DOHH2 (cell line): ENCODE results near the gene ANKRD26.

Experiments used
- H3F3A ChIP-seq: fragments of 200-600 bp; sonication (generic), shearing (Covaris generic); 2 replicates; pipeline ENCODE4 v1.6.0; 2016; ENCODE audit warnings: antibody characterized with exemption, mild to moderate bottlenecking; ENCODE audit not compliant: control insufficient read depth, insufficient read depth
- H3K27ac ChIP-seq: fragments of 200-600 bp; sonication (generic); 2 replicates; pipeline ENCODE4 v1.5.1; 2014; ENCODE audit warnings: low read depth, mild to moderate bottlenecking, low read length, moderate library complexity
- H3K27me3 ChIP-seq: fragments of 200-600 bp; sonication (generic); 2 replicates; pipeline ENCODE4 v1.6.1; 2014; ENCODE audit warnings: mild to moderate bottlenecking, low read length, mixed read lengths; ENCODE audit not compliant: control insufficient read depth
- H3K36me3 ChIP-seq: fragments of 200-600 bp; sonication (generic); 2 replicates; pipeline ENCODE4 v1.6.1; 2014; ENCODE audit warnings: mild to moderate bottlenecking, low read length, moderate library complexity, mixed read lengths; ENCODE audit not compliant: control insufficient read depth
- H3K4me1 ChIP-seq: fragments of 200-600 bp; sonication (generic); 2 replicates; pipeline ENCODE4 v1.6.1; 2014; ENCODE audit warnings: mild to moderate bottlenecking, low read length, mixed read lengths; ENCODE audit not compliant: control insufficient read depth
- H3K4me2 ChIP-seq: fragments of 200-600 bp; sonication (generic); 2 replicates; pipeline ENCODE4 v1.6.0; 2014; ENCODE audit warnings: mild to moderate bottlenecking, low read length, moderate library complexity
- H3K4me3 ChIP-seq: fragments of 200-600 bp; sonication (generic); 2 replicates; pipeline ENCODE4 v1.5.1; 2014; ENCODE audit warnings: mild to moderate bottlenecking, low read length, mixed read lengths
- H3K79me2 ChIP-seq: fragments of 200-600 bp; sonication (generic); 2 replicates; pipeline ENCODE4 v1.6.1; 2014; ENCODE audit warnings: mild to moderate bottlenecking, low read length, mixed read lengths; ENCODE audit not compliant: control insufficient read depth
- H3K9me2 ChIP-seq: fragments of 200-600 bp; sonication (generic); replicated peaks from 2 replicates; pipeline ENCODE4 v1.6.1; 2014; ENCODE audit warnings: mild to moderate bottlenecking, low read length, mixed read lengths; ENCODE audit not compliant: control insufficient read depth
- H3K9me3 ChIP-seq: fragments of 200-600 bp; sonication (generic); 2 replicates; pipeline ENCODE4 v1.6.1; 2014; ENCODE audit warnings: antibody characterized with exemption, low read length, mixed read lengths; ENCODE audit not compliant: control insufficient read depth, insufficient read depth
- H4K20me1 ChIP-seq: fragments of 200-600 bp; sonication (generic); 2 replicates; pipeline ENCODE4 v1.6.0; 2014; ENCODE audit warnings: low read depth, mild to moderate bottlenecking, antibody characterized with exemption, low read length, moderate library complexity; ENCODE audit not compliant: control insufficient read depth, insufficient read depth
- CTCF ChIP-seq: fragments of 200-600 bp; sonication (generic); IDR thresholded peaks from one replicate; pipeline ENCODE4 v1.5.1; 2014; ENCODE audit warnings: antibody characterized with exemption, mild to moderate bottlenecking, low read depth, low read length; ENCODE audit not compliant: poor library complexity, severe bottlenecking
- EZH2phosphoT487 ChIP-seq: fragments of 200-600 bp; sonication (generic); IDR thresholded peaks from 2 replicates; pipeline ENCODE4 v1.6.1; 2017; ENCODE audit warnings: borderline replicate concordance, mild to moderate bottlenecking, antibody characterized with exemption, low read length, moderate library complexity, mixed read lengths

The ANKRD26 gene

GRCh38 chr10:26987851-26988250 is 112.4 kb downstream of the ANKRD26 start:
- TF ChIP-seq CTCF (no peak), EZH2phosphoT487 (no peak)
- no peaks in the 10 kb centered on the region for H3K36me3 ChIP-seq
- H4K20me1 ChIP-seq, result no peaks in the 10 kb centered on the region
- no peaks in the 10 kb centered on the region for H3K27me3 ChIP-seq
- H3K4me3 ChIP-seq, result no peak overlapping the region
- H3K27ac ChIP-seq, result no peak overlapping the region
- no peak overlapping the region for H3K4me2 ChIP-seq
- H3F3A ChIP-seq, result no peaks in the 10 kb centered on the region
- no peaks in the 10 kb centered on the region for H3K9me3 ChIP-seq
- H3K9me2 ChIP-seq, result no peaks in the 10 kb centered on the region
- no peaks in the 10 kb centered on the region for H3K79me2 ChIP-seq
- H3K4me1 ChIP-seq, result no peaks in the 10 kb centered on the region

- Histone ChIP-seq H3K27me3 (no peaks in the 10 kb centered on the region), H3K4me1 (no peaks in the 10 kb centered on the region), H3K4me2 (no peak overlapping the region), H3K27ac (no peak overlapping the region), H3K4me3 (no peak overlapping the region), H3K36me3 (no peaks in the 10 kb centered on the region), H3K9me3 (no peaks in the 10 kb centered on the region), H3K9me2 (no peaks in the 10 kb centered on the region), H4K20me1 (no peaks in the 10 kb centered on the region), H3K79me2 (no peaks in the 10 kb centered on the region), H3F3A (no peaks in the 10 kb centered on the region)
- TF ChIP-seq EZH2phosphoT487 (no peak), CTCF (no peak)
Measured at GRCh38 chr10:26983156-26983555, 117.1 kb downstream of the ANKRD26 start.

- Histone ChIP-seq H3K9me3 (no peaks in the 10 kb centered on the region), H3K4me1 (no peaks in the 10 kb centered on the region), H3K9me2 (no peaks in the 10 kb centered on the region), H4K20me1 (no peaks in the 10 kb centered on the region), H3K27me3 (no peaks in the 10 kb centered on the region), H3K4me3 (no peak overlapping the region), H3K4me2 (no peak overlapping the region), H3F3A (no peaks in the 10 kb centered on the region), H3K79me2 (no peaks in the 10 kb centered on the region), H3K27ac (no peak overlapping the region), H3K36me3 (no peaks in the 10 kb centered on the region)
- TF ChIP-seq EZH2phosphoT487, result no peak
- no peak for TF ChIP-seq CTCF
Measured at GRCh38 chr10:26982058-26982457, 118.2 kb downstream of the ANKRD26 start.
